ENCODE measurements around the gene CCDC34.

Gene CCDC34

DNA sequence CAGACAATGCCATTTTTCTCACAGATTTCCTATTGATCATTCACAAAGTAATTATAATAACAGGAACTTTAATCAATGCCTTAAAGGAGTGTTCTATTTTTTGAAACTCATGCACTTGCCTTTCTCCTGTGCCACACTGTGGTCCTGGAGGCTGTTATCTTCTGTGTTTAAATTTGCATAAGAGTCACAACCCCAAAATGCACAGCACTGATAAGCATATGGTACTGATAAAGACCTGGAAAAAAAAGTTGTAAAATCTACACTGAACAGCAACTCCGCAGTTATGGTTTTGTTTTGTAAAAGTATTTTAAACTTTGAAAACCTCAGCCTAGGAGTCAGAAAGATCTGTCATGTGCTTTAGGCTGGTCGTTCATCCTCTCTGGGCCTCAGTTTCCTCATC is 9.1 kb upstream of the CCDC34 start:
- no peak overlapping the region for H3K4me2 ChIP-seq (ENCODE audit: insufficient read depth, low read length)
- H2AFZ ChIP-seq (ENCODE audit: low read depth, low read length), result no peak overlapping the region
- H3K4me3 ChIP-seq (ENCODE audit: low read depth in 1 of 2, low read length in 2 of 2), result no peak overlapping the region
- H3K4me1 ChIP-seq (ENCODE audit: insufficient read depth, low read length), result no peaks in the 10 kb centered on the region
- H3K27me3 ChIP-seq (ENCODE audit: insufficient read depth, low read length, poor library complexity), result no peaks in the 10 kb centered on the region
- ATAC-seq (ENCODE audit: insufficient read depth, low read depth) (no peak), DNase-seq (no peak)
- no peaks in the 10 kb centered on the region for H3K9me3 ChIP-seq (ENCODE audit: insufficient read depth, low read length, severe bottlenecking)
- no peak for TF ChIP-seq EZH2 (IDR thresholded peaks at IDR 0.05; ENCODE audit: borderline replicate concordance, low read depth, low read length, severe bottlenecking)
- TF ChIP-seq, protein P1, sequence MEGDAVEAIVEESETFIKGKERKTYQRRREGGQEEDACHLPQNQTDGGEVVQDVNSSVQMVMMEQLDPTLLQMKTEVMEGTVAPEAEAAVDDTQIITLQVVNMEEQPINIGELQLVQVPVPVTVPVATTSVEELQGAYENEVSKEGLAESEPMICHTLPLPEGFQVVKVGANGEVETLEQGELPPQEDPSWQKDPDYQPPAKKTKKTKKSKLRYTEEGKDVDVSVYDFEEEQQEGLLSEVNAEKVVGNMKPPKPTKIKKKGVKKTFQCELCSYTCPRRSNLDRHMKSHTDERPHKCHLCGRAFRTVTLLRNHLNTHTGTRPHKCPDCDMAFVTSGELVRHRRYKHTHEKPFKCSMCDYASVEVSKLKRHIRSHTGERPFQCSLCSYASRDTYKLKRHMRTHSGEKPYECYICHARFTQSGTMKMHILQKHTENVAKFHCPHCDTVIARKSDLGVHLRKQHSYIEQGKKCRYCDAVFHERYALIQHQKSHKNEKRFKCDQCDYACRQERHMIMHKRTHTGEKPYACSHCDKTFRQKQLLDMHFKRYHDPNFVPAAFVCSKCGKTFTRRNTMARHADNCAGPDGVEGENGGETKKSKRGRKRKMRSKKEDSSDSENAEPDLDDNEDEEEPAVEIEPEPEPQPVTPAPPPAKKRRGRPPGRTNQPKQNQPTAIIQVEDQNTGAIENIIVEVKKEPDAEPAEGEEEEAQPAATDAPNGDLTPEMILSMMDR (IDR thresholded peaks at IDR 0.05; ENCODE audit: borderline replicate concordance, extremely low read depth, low read length, poor library complexity, severe bottlenecking), result no peak
- no peak overlapping the region for H3K27ac ChIP-seq (ENCODE audit: low read length)
- H3K36me3 ChIP-seq (ENCODE audit: insufficient read depth, low read length), result no peaks in the 10 kb centered on the region
- no peaks in the 10 kb centered on the region for H4K20me1 ChIP-seq (ENCODE audit: insufficient read depth, low read length)
- no peaks in the 10 kb centered on the region for H3K79me2 ChIP-seq (ENCODE audit: insufficient read depth, low read length)
- no peak overlapping the region for H3K9ac ChIP-seq (ENCODE audit: low read depth, low read length)

DNA sequence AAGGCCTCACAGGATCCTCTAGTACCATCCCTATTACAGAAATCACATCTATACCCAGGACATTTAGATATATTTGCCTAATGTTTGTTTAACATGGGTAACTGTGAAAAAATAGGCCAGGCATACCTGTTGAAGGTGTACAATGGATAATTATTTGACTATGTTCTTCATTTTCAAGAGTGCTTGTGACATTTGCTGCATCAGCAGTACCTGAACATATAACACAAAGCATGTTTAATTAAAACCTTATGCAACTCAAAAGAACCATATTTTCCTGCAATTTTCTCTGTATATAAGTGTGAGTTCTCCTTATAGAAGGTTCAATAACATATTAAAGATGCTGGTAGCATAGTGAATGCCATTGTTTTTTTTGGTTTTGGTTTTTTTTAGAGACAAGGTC is 8.5 kb upstream of the CCDC34 start:
- ATAC-seq (ENCODE audit: insufficient read depth, low read depth) (no peak), DNase-seq (no peak)
- Histone ChIP-seq H3K4me3 (ENCODE audit: low read depth in 1 of 2, low read length in 2 of 2) (no peak overlapping the region), H3K27ac (ENCODE audit: low read length) (no peak overlapping the region), H3K27me3 (ENCODE audit: insufficient read depth, low read length, poor library complexity) (no peaks in the 10 kb centered on the region), H3K36me3 (ENCODE audit: insufficient read depth, low read length) (no peaks in the 10 kb centered on the region), H2AFZ (ENCODE audit: low read depth, low read length) (no peak overlapping the region), H4K20me1 (ENCODE audit: insufficient read depth, low read length) (no peaks in the 10 kb centered on the region), H3K9me3 (ENCODE audit: insufficient read depth, low read length, severe bottlenecking) (no peaks in the 10 kb centered on the region), H3K4me2 (ENCODE audit: insufficient read depth, low read length) (no peak overlapping the region), H3K9ac (ENCODE audit: low read depth, low read length) (no peak overlapping the region), H3K79me2 (ENCODE audit: insufficient read depth, low read length) (no peaks in the 10 kb centered on the region), H3K4me1 (ENCODE audit: insufficient read depth, low read length) (no peaks in the 10 kb centered on the region)
- TF ChIP-seq, protein P1 (IDR thresholded peaks at IDR 0.05; ENCODE audit: borderline replicate concordance, extremely low read depth, low read length, poor library complexity, severe bottlenecking), result no peak
- no peak for TF ChIP-seq EZH2 (IDR thresholded peaks at IDR 0.05; ENCODE audit: borderline replicate concordance, low read depth, low read length, severe bottlenecking)

DNA sequence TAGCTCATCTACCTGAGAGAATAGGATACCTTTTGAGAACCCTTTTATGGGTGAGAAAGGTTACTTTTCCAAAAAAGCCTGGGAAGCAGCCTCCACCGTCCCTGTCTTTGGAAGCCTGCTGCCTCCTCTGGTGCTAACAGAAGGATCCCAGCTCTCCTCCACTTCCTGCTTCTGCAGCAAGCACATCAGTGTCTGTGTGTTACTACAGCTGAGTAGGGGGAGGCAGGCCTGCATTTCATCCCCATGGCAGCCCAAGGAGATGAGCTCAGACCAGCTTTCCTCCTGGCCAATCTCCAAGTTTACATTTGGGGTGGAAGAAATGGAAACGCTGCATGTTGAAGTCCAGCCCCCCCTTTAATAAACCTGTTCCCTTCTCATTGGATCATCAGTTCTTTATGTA is 7.4 kb upstream of the CCDC34 start:
- no peak for DNase-seq
- 0 out of 3 replicates have a peak, but pooled peaks have one; percentile 47 for ATAC-seq (ENCODE audit: insufficient read depth, low read depth)
- Histone ChIP-seq H3K9me3 (ENCODE audit: insufficient read depth, low read length, severe bottlenecking) (no peaks in the 10 kb centered on the region), H3K79me2 (ENCODE audit: insufficient read depth, low read length) (no peaks in the 10 kb centered on the region), H3K4me2 (ENCODE audit: insufficient read depth, low read length) (no peak overlapping the region), H4K20me1 (ENCODE audit: insufficient read depth, low read length) (no peaks in the 10 kb centered on the region), H3K9ac (ENCODE audit: low read depth, low read length) (no peak overlapping the region), H3K27me3 (ENCODE audit: insufficient read depth, low read length, poor library complexity) (no peaks in the 10 kb centered on the region), H2AFZ (ENCODE audit: low read depth, low read length) (peak overlapping the region; percentile 29; the same call in 1 of the 2 replicates), H3K4me1 (ENCODE audit: insufficient read depth, low read length) (no peaks in the 10 kb centered on the region), H3K27ac (ENCODE audit: low read length) (no peak overlapping the region), H3K4me3 (ENCODE audit: low read depth in 1 of 2, low read length in 2 of 2) (no peak overlapping the region), H3K36me3 (ENCODE audit: insufficient read depth, low read length) (no peaks in the 10 kb centered on the region)
- TF ChIP-seq, protein P1 (IDR thresholded peaks at IDR 0.05; ENCODE audit: borderline replicate concordance, extremely low read depth, low read length, poor library complexity, severe bottlenecking), result no peak
- no peak for TF ChIP-seq EZH2 (IDR thresholded peaks at IDR 0.05; ENCODE audit: borderline replicate concordance, low read depth, low read length, severe bottlenecking)

DNA sequence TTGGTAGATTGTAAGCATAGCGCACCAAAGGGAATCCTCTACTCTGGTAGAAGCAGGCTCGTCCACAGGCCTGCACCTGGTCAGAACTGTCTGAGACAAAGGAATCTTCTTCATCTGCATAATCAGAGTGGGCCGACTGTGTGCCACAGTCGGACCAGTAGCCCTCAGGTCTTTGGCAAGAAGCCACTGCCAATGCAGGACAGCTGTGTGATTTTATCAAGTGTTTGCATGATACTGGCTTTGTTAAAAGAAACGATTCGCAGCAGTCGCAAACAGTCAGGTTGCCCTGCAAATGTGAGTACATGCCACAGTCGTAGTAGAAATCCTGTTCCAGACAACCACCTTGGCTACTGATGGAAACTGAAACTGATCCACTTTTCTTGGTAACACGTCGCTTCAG is 4.9 kb upstream of the CCDC34 start:
- no peak overlapping the region for H2AFZ ChIP-seq (ENCODE audit: low read depth, low read length)
- ATAC-seq (ENCODE audit: insufficient read depth, low read depth) (no peak), DNase-seq (no peak)
- no peak overlapping the region for H3K27ac ChIP-seq (ENCODE audit: low read length)
- no peak for TF ChIP-seq EZH2 (IDR thresholded peaks at IDR 0.05; ENCODE audit: borderline replicate concordance, low read depth, low read length, severe bottlenecking)
- TF ChIP-seq, protein P1 (IDR thresholded peaks at IDR 0.05; ENCODE audit: borderline replicate concordance, extremely low read depth, low read length, poor library complexity, severe bottlenecking), result no peak
- H3K27me3 ChIP-seq (ENCODE audit: insufficient read depth, low read length, poor library complexity), result no peaks in the 10 kb centered on the region
- no peaks in the 10 kb centered on the region for H3K9me3 ChIP-seq (ENCODE audit: insufficient read depth, low read length, severe bottlenecking)
- peaks cover 9% of the 10 kb centered on the region for H3K4me1 ChIP-seq (ENCODE audit: insufficient read depth, low read length)
- no peak overlapping the region for H3K4me2 ChIP-seq (ENCODE audit: insufficient read depth, low read length)
- no peak overlapping the region for H3K9ac ChIP-seq (ENCODE audit: low read depth, low read length)
- H3K36me3 ChIP-seq (ENCODE audit: insufficient read depth, low read length), result no peaks in the 10 kb centered on the region
- H3K79me2 ChIP-seq (ENCODE audit: insufficient read depth, low read length), result peaks cover 4% of the 10 kb centered on the region
- no peaks in the 10 kb centered on the region for H4K20me1 ChIP-seq (ENCODE audit: insufficient read depth, low read length)
- H3K4me3 ChIP-seq (ENCODE audit: low read depth in 1 of 2, low read length in 2 of 2), result no peak overlapping the region

Measured in DND-41 (cell line).